Kidney glomerular epithelial cell (primary cell): ENCODE measurements around the gene RBM33.
"Not testable (repeated sequence)": the region's sequence is repeated elsewhere in the genome, so short reads cannot be mapped to it uniquely, and the experiment has no call there.

ENCODE experiments used
- DNase-seq: peaks from one replicate; lab custom pipeline; 2025; lab: John Stamatoyannopoulos, UW

Gene RBM33

DNA sequence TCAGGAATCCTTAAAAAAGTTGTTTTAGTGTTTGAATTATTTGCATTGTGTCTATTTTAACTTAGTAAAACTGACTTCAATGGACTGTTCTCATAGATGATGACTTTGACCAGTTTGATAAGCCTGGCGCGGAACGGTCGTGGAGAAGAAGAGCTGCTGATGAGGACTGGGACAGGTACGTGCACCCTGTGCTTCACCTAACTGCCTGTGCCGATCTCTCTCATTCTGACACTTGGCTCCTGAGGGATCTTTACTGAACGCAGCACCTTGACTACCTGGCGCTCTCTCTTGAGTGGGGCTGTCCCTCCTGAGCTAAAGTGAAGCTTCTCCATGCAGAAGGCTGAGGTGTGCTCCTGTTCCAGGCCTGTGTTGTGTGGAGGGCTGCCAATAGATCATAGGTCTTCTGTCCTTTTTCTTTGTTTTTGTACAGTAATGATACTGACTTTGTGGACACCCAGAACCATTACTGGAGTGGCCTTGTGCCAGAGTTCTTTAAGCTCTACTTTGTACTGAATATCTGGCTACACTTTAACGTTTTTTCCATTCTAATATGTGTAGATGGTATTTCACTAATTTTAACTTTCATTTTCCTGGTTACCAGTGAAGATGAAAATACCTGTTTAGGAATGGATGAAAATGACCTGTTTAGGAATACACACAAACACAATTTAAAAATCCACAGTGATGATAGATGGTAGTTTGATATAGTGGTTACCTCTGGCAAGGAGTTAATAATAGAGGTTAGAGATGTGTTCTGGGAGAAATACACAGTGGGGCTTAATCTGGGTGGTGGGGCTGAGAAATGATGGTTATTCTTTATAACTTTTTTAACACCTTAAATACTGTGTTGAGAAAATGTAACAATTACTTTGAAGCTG lies 20.9 kb downstream of the RBM33 start:
- no peak for DNase-seq

GRCh38 chr7:155665957-155666287 lies 21.5 kb downstream of the RBM33 start:
- peak; percentile 81 for DNase-seq

DNA sequence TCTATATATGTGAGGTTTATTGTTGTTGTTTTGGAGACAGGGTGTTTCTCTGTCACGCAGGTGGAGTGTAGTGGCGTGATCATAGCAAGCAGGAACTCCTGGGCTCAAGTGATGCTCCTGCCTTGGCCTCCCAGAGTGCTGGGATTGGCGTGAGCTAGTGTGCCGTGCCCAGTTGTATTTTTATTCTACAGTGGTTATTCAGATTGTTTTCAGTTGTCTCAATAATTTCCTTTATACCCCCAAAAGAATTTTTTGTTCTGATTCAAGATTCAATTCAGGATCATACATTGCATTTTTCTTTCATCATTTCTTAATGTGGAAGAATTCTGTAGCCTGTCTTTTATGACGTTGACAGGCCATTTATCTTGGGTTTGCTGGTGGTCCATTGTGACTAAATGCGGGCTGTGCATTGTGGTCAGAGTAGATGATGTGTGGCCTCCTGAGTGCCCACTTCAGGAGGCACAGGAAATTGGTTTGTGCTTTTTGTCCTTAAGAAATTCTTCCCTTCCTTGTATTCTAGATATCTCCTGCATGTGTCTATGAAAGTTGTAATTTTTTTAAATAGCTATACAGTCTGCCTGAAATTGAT lies 22.9 kb downstream of the RBM33 start:
- no peak for DNase-seq

DNA sequence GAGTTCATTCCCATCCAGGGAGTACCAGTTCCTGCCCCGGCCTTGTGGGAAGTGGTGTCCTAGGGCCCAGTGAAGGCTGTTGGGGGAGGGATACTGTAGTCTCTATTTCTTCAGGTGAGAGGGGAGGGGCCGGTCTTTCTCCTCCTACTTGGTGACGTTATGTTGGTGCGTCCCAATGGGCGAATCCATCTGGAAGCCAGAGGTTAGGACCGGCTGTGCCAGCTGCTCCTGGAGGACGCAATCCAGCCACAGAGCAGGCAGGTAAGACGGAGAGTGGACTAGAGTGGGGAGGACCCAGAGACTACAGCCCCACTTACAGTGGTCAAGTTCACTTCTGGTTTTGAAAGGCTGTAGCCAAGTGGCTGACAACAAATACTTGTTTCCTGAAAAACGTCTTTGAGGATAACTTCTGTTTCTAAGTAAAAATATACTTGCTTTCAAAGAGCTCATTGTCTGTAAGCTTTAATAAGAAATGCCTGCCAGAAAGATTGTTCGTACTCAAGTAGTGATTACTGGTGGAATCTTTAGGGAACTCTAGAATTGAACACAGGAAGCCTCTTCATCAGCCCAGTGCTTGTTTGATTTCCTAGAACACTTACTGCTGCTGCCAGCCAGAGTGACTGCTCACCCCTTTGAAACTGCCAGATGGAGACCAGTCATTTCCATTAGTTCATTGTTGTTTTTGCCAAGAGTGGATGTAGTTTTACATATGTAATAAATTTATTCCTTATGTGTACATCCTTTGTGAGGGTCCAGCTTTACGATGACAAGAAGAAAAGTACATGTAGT lies 25.4 kb downstream of the RBM33 start:
- DNase-seq: no peak

GRCh38 chr7:155670521-155670920 lies 26.1 kb downstream of the RBM33 start:
- DNase-seq: no peak

DNA sequence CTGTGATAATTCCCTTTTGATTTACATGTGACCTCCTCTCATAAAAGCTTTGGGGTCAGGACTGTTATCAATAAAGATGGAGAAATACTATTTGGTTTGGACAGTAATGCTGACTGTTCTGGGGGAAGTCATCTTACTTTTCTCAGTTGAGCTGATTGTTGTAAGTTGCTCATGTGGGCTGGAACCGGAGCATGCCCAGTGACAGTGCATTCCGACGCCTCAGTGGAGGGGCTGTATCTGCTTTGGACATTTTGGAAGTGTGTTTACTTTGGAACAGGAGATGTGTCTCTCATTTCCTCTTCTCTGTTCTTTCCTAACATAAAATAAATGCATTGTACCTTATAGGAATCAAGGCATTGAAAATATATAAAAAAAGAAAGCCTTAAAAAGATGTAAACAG lies 30.1 kb downstream of the RBM33 start:
- DNase-seq: no peak

- no peak for DNase-seq
Observed at GRCh38 chr7:155676052-155676451, 31.6 kb downstream of the RBM33 start.

DNA sequence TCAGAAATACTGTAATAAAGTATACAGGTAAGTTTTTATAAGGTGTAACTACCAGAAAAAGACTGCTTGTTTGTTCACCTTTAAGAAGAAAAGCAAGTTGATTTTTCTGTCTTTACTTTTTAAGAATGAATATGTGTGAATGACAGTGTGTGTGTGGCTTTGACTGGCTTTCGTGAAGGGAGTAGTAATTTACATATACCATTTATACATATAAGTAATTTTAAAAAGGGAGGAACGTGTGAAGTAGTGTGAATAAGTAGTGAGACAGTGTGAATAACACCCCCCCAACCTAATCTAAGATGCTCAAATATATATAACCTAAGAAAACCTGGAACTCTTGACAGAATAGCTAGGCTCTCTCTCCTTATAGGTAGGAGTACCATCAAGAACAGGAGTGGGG lies 33.2 kb downstream of the RBM33 start:
- DNase-seq: no peak

- no peak for DNase-seq
Observed at GRCh38 chr7:155680124-155680523, 35.7 kb downstream of the RBM33 start.

GRCh38 chr7:155680864-155681263 lies 36.4 kb downstream of the RBM33 start:
- DNase-seq: no peak

- DNase-seq: no peak
Observed at GRCh38 chr7:155681663-155682062, 37.2 kb downstream of the RBM33 start.

GRCh38 chr7:155682484-155682883 lies 38.0 kb downstream of the RBM33 start:
- no peak for DNase-seq

DNA sequence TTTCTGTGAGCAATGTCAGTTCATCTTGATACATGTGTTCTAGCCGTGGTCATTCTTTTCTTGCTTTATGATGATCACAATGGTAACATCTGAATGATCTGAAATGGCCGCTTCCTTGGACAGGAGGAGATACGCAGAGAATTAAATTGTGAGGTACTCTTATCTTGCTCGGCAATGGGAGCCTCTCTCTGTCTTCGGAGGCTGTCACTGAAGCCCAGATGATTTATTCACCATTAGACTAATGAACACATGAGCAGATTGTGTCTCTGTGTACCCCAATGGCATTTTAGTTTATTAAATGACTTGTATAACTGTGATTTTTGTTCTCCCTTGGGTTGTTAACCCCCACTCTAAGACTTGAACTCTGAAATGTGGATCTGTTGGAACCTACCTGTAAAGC lies 38.6 kb downstream of the RBM33 start:
- no peak for DNase-seq

GRCh38 chr7:155683714-155684113 lies 39.3 kb downstream of the RBM33 start:
- no peak for DNase-seq

DNA sequence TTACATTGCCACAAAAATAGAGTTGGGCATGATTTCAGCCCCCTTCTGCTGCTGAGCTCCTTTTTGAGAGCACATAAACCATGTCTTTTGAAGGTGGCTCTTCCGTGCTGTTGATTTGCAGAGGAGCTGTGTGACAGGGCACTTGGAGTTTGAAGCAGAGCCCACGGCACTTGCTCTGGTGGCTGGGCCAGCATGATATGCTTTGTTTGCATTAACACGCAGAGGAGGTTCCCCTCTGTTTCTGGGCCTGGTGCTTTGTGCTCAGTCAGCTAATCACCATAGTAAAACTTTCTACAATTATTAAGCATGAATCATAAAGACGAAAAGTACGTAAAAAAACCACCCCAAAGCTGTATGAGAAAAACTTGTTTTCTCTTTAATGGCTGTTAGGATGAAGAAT lies 40.1 kb downstream of the RBM33 start:
- DNase-seq: no peak

DNA sequence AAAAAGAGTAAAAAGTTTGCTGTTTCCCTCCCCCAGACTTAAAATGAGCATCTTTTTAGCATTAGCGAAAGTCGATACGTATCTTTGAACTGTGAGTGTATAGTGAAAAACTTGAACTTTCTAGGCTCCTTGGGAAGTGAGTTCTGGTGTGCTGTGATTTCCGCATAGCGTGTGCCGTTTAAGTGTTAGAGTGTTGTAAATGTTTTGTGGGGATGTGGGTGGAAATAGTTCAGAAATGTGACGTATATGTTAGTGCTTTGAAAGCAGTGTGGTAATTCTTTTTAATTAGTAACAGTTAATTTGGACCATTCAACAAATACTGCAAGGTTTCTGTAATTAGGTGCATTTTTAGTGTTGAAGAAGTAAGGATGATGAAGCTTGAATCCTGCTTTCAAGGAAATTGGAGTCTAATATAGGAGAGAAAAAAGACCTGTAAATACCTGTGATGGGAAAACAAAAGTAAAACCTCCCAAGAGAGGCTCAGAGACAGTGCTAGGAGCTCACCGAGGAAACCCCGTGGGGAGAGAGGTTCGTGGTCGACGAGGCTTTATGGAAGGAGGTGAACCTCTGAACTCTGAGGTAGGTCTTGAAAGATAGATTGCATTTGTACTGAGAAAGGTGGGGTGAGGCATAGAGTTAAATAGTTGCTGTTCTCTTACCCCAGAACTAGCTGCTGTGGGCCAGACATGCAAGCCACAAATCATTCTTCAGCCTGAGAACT lies 40.8 kb downstream of the RBM33 start:
- no peak for DNase-seq

- no peak for DNase-seq
Observed at GRCh38 chr7:155685791-155686160, 41.3 kb downstream of the RBM33 start.

- DNase-seq: not testable (repeated sequence)
Observed at GRCh38 chr7:155686620-155687324, 42.3 kb downstream of the RBM33 start.

DNA sequence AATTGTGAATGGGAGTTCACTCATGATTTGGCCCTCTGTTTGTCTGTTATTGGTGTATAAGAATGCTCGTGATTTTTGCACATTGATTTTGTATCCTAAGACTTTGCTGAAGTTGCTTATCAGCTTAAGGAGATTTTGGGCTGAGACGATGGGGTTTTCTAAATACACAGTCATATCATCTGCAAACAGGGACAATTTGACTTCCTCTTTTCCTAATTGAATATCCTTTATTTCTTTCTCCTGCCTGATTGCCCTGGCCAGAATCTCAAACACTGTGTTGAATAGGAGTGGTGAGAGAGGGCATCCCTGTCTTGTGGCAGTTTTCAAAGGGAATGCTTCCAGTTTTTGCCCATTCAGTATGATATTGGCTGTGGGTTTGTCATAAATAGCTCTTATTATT lies 43.8 kb downstream of the RBM33 start:
- not testable (repeated sequence) for DNase-seq

GRCh38 chr7:155690655-155691054 lies 46.2 kb downstream of the RBM33 start:
- not testable (repeated sequence) for DNase-seq

DNA sequence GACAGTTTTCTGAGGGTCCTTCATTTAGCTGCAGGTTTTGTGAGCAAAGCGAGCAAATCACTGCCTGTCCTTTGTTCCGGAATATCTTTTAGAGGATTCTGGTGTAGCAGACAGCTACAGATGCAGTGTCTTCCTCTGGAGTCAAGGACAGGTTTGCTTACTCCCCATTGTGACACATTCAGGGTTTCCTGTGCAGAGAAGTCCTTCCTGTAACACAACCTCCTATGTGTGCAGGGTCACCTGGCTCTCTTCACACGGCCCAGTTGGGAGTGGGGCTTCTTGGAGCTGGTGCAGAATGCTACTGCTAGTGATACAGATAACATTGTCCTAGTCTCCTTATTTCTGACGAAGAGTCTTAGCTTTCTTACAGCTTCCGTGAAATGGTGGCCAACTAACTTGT lies 47.9 kb downstream of the RBM33 start:
- no peak for DNase-seq

DNA sequence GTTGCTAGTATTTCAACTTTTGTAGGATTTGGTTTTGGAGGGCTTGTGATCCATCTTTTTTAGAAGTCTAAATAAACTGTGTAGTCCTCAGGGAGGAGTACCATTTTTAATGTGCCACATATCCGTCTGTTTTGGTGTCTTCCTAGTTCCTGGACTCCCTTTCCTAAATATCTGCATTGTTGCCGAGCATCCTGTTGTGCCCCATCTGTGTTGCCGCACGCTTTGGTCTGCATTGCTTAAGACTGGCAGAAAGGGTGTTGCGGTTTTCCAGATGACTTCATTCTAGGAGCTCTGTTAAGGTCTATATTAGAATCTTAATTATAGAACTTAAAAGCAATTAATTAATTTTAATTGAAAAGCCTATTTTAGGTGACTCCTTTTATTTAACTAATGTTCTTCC lies 49.4 kb downstream of the RBM33 start:
- no peak for DNase-seq
